HK-2 (cell line): ENCODE measurements around the gene CELF1.

ENCODE experiments used
- DNase-seq: peaks from one replicate; pipeline ENCODE4 v3.0.0-alpha.2; 2018; ENCODE audit not compliant: unreplicated experiment

CELF1 gene

DNA sequence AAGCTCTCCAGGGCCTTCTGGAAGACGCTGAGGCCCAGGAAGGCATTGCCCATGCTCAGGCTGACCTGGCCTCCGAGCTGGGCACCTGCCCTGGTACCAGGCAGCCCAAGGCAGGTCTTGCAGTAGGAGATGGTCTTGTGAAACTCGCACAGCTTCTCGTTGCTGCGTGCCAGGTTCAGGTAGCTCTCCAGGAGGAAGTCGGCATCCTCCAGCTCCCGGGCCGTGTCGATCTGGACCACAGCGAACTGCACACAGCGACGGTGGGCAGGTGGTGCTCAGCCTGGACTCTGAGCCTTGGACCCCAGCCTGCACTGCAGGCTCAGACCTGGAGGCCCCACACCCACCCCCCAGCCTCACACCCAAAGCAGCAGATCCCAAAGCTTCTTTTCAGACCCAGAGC, 105.0 kb downstream of the CELF1 start:
- DNase-seq: no peak

GRCh38 chr11:47446833-47447232, 106.1 kb downstream of the CELF1 start:
- no peak for DNase-seq

DNA sequence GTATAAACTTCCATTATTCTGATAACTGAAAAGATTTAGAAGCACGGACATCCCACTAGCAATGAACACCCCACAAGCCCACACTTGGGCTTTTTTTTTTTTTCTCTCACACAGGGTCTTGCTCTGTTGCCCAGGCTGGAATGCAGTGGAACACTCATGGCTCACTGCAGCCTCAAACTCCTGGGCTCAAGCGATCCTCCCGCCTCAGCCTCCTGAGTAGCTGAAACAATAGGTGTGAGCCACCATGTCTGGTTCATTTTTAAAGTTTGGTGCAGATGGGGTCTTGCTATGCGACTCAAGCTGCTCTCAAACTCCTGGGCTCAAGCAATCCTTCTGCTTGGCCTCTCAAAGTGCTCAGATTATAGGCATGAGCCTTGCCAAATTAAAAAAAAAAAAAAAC, 107.1 kb downstream of the CELF1 start:
- DNase-seq: no peak

DNA sequence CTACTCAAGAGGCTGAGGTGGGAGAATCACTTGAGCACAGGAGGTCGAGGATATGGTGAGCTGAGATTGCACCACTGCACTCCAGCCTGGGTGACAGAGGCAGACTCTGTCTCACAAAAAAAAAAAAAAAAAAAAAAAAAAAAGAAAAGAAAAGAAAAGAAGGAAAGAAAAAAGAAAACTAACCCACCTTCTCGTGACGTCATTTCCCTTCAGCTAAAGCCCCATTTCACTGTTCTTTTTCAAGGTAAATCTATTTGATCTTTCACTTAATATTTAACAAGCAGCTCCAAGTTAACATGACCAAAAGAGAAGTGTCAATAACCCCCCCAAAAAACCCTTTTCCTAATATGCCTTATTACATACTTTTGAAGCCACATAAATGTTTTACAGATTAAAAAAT, 109.1 kb downstream of the CELF1 start:
- no peak for DNase-seq

DNA sequence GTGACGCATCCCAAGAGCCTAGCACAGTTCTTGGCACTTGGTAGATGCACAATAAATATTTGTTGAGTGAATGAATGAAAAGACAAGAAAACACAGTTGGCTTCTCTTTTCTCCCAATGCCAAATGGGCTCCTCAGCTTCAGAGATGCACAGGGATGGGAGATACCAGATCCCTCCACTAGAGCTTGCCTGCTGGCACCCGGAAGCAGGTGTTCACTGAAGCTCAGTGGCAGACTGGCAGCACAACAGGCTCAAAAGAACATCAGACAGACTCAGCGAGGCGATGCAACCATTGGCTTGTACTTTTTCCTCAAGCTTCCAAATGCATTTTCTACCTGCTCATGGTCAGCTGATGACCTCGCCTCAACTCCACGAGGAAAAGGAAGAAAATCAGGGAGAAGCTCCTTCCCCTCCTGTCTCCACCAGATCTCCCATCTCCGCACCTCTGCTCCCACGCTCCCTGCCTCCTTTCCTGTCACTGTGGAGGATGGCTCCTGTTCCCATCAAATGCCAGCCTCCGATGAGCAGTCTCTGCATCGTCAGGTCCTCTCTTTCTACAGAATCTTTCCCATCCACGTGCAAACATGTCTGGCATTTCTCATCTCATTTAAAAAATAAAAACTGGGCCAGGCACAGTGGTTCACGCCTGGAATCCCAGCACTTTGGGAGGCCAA, 109.8 kb downstream of the CELF1 start:
- DNase-seq: no peak

- DNase-seq: no peak
Observed at GRCh38 chr11:47442514-47442913, 110.4 kb downstream of the CELF1 start.

GRCh38 chr11:47441421-47441820, 111.5 kb downstream of the CELF1 start:
- DNase-seq: no peak

DNA sequence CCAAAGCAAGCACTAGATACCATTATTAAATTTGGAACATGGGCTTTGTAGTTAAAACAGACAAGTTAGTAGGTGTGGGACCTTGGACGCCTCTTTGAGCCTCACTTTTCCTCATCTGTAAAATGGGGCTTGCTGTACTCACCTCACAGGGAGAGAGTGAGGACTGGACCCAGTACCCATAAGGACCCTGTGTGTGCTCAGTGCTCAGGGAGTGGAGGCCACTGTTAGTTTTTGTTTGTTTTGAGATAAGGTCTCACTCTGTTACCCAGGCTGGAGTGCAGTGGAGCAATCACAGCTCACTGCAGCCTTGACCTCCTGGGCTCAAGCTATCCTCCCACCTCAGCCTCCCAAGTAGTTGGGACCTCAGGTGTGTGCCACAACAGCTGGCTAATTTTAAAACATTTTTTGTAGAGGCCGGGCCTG, 112.9 kb downstream of the CELF1 start:
- DNase-seq: no peak

- no peak for DNase-seq
Observed at GRCh38 chr11:47438721-47439120, 114.2 kb downstream of the CELF1 start.

- no peak for DNase-seq
Observed at GRCh38 chr11:47437746-47438418, 115.0 kb downstream of the CELF1 start.

DNA sequence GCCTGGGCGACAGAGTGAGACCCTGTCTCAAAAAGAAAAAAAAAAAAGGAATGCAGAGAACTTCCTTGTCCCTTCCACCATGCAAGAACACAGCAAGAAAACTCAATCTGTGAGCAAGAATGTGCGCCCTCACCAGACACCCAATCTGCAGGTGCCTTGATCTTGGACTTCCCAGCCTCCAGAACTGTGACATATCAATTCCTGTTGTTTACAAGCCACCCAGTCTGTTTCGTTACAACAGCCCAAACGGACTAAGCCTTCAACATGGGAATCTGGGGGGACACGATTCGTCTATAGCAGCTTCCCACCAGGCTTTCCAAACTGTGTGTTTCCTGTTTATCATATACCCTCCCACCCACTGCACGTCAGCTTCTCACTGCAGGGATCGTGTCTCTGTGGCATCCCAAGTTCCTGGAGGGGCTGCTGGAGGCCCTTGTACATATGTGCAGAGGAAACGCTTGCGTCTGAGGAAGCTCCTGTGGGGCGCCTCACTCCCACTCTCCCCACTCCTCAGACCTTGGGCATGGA, 115.7 kb downstream of the CELF1 start:
- DNase-seq: no peak

- no peak for DNase-seq
Observed at GRCh38 chr11:47436726-47437125, 116.2 kb downstream of the CELF1 start.

DNA sequence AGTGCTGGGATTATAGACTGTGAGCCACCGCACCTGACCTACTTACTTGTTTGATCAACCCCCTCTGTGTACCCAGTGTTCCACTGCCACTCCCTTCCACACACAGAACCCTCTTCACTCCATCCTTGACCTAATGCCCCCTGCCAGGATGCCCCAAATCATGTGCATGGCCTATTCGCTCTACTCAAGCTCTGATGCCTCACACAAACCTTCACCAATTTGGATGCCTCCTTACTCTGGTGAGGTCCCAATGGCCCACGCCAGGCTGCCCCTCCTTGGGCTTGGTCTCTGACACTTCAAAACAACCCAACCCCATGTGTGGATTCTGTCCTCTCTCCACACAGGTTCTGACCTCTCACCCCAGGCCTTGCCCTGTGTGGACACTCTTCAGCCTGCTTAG, 117.2 kb downstream of the CELF1 start:
- no peak for DNase-seq

DNA sequence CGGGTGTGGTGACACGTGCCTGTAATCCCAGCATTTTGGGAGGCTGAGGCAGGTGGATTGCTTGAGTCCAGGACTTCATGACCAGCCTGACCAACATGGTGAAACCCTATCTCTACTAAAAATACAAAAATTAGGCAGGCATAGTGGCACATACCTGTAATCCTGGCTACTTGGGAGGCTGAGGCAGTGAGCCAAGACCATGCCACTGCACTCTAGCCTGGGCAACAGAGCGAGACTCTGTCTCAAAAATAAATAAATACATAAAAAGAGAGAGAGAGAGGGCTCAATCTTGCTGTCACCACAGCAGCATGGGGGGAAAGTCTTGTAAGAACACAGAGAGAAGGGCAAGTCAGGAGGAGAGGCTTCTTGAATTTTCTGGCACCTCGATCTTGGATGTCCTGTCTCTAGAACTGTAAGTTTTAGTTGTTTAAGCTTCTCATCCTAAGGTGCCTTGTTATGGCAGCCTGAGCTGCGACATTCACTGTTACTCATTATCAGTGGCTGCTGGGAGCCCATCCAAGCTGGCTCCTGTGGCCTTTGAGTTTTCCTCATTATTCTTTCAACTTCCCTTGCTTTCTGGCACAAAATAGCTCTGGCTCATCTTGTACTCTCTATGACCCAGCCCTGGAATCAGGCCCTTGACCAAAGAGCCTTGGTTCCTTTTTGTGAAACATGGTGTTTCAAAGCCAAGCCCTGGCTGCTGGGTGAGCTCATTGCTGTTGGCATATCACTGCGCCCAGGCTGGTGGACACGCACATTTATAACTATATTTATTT, 118.7 kb downstream of the CELF1 start:
- no peak for DNase-seq

DNA sequence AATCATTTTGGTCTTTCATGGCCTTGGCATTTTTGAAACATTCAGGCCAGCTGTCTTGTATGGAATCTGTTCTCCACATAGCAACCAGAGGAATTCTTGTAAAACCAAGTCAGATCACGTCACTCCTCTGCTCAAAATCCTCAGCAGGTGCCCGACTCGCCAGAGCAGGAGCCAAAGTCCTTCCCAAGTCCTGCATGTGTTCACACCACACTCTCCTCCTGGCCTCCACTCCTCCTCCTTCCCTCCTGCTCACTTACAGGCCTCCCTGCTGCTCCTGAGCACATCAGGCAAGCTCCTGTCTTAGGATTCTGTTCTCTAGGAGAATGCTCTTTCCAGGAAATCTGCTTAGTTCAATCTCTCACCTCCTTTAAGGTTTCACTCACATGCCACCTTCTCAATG, 119.8 kb downstream of the CELF1 start:
- no peak for DNase-seq

DNA sequence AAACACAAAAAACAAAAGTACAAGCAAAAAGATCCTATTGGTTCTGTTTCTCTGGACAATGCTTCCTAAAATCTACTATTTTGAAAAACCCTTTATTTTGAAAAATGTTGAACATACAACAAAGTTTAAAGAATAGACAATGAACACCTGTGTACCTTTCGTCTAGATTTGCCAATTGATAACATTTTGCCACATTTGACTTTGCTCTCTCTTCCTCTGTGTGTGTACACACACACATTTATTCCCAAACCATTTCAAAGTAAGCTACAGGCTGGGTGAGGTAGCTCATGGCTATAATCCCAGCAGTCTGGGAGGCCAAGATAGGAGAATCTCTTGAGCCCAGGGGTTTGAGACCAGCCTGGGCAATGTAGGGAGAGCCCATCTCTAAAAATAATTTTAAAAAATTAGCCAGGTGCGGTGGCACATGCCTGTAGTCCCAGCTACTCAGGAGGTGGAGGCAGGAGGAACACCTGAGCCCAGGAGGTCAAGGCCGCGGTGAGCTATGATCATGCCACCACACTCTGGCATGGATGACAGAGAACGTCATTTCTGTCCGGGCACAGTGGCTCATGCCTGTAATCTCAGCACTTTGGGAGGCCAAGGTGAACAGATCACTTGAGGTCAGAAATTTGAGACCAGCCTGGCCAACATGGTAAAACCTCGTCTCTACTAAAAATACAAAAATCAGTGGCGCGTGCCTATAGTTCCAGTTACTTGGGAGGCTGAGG, 121.4 kb downstream of the CELF1 start:
- DNase-seq: no peak

DNA sequence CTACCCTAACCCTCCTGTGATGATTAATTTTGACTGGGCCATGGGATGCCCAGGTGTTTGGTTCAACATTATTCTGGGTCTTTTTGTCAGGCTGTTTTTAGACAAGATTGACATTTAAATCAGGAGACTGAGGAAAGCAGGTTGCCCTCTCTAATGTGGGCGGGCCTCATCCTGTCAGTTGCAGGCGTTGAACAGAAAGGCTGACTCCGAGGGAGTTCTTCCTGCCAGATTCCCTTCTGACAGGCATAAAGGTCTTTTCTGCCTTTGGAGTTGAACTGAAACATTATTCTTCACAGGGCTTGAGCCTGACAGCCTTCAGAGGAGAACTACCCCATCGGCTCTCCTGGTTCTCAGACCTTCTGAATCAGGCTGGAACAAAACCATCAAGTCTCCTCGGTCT, 122.4 kb downstream of the CELF1 start:
- DNase-seq: no peak

GRCh38 chr11:47426062-47426956, 126.6 kb downstream of the CELF1 start, which contains the start of gene PSMC3:
Gene PSMC3, minus strand, starts transcription at chr11:47426439. Its CDS starts 160 bp downstream, at chr11:47426279.
- DNase-seq: peak; percentile 94

DNA sequence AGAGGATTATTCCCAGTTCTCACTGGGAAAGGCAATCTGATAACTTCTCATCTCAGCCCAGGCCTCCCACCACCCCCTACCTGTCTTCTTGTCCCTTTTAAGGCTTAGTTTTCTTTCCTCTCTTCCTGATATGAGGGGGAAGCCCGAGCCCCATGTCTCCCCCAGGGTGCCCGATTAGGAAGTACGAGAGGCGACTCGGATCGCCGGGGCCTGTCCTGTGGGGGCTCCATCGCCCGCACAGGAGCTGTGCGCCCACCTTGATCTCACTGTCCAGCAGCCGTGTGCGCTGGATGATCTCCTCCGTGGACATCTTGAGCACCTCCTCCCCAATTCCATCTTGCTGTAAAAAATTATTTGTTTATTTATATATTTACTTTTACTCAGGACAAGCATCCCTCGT, 127.3 kb downstream of the CELF1 start:
- DNase-seq: no peak

GRCh38 chr11:47418454-47419259, 134.3 kb downstream of the CELF1 start:
- DNase-seq: no peak
